HG03354 (cell line): ENCODE results near the gene DENND4A.
A peak's percentile ranks its signal among the peaks of the same experiment; 100 is the strongest.
"Not testable (repeated sequence)": the region's sequence is repeated elsewhere in the genome, so short reads cannot be mapped to it uniquely, and the experiment has no call there.

ENCODE experiments used
- ATAC-seq: cut with Tn5 transposase; IDR thresholded peaks from one replicate; pipeline ENCODE4 v1.9.1; 2021; ENCODE audit warnings: mild to moderate bottlenecking; ENCODE audit not compliant: unreplicated experiment, poor library complexity, severe bottlenecking

The DENND4A gene

GRCh38 chr15:65618560-65619109 lies 173.5 kb downstream of the DENND4A start:
- no peak for ATAC-seq

GRCh38 chr15:65615887-65616286 lies 176.2 kb downstream of the DENND4A start:
- not testable (repeated sequence) for ATAC-seq

- ATAC-seq = no peak
These were observed 178.9 kb downstream of the DENND4A start for GRCh38 chr15:65612949-65613744.

- ATAC-seq = no peak
These were observed 179.5 kb downstream of the DENND4A start for GRCh38 chr15:65612616-65612946.

- ATAC-seq = no peak
These were observed 180.0 kb downstream of the DENND4A start for GRCh38 chr15:65611888-65612615.

GRCh38 chr15:65610871-65611718 lies 181.0 kb downstream of the DENND4A start, which contains the start of gene INTS14:
TSS of gene INTS14 (minus strand) at chr15:65611131. CDS start at chr15:65607380, 3,751 bp downstream.
- ATAC-seq = peak; percentile 97
